ENCODE results near the gene AP2A2.
"Not testable (repeated sequence)": the region's sequence is repeated elsewhere in the genome, so short reads cannot be mapped to it uniquely, and the experiment has no call there.

Gene AP2A2

GRCh38 chr11:955154-956063, 29.7 kb downstream of the AP2A2 start:
- no peak for DNase-seq

- DNase-seq = no peak
These were observed 31.7 kb downstream of the AP2A2 start for GRCh38 chr11:957212-957920.

GRCh38 chr11:958101-958500, 32.4 kb downstream of the AP2A2 start:
- no peak for DNase-seq

- DNase-seq = no peak
These were observed 33.4 kb downstream of the AP2A2 start for GRCh38 chr11:959027-959426.

- DNase-seq = no peak
These were observed 33.9 kb downstream of the AP2A2 start for GRCh38 chr11:959608-960007.

- DNase-seq = not testable (repeated sequence)
These were observed 35.7 kb downstream of the AP2A2 start for GRCh38 chr11:961310-961920.

GRCh38 chr11:961921-962320, 36.3 kb downstream of the AP2A2 start:
- no peak for DNase-seq

GRCh38 chr11:962688-963087, 37.0 kb downstream of the AP2A2 start:
- no peak for DNase-seq

GRCh38 chr11:963852-964251, 38.2 kb downstream of the AP2A2 start:
- DNase-seq = no peak

GRCh38 chr11:965206-965775, 39.6 kb downstream of the AP2A2 start:
- no peak for DNase-seq

GRCh38 chr11:967995-968751, 42.5 kb downstream of the AP2A2 start:
- no peak for DNase-seq

- DNase-seq = no peak
These were observed 43.2 kb downstream of the AP2A2 start for GRCh38 chr11:968822-969221.

GRCh38 chr11:969651-970205, 44.1 kb downstream of the AP2A2 start:
- DNase-seq = no peak

GRCh38 chr11:970319-970871, 44.7 kb downstream of the AP2A2 start:
- no peak for DNase-seq

GRCh38 chr11:971092-971690, 45.5 kb downstream of the AP2A2 start:
- no peak for DNase-seq

GRCh38 chr11:971731-972365, 46.2 kb downstream of the AP2A2 start:
- DNase-seq = no peak

GRCh38 chr11:972523-973211, 47.0 kb downstream of the AP2A2 start:
- no peak for DNase-seq

GRCh38 chr11:973237-973636, 47.6 kb downstream of the AP2A2 start:
- DNase-seq = no peak

GRCh38 chr11:975376-975775, 49.7 kb downstream of the AP2A2 start:
- not testable (repeated sequence) for DNase-seq

- DNase-seq = peak in 1 of 2 donors; percentile 28
These were observed 50.2 kb downstream of the AP2A2 start for GRCh38 chr11:975827-976226.

Measured in inflammatory macrophage treated with lipopolysaccharide for 1 hour (primary cell).